Pulmonary artery endothelial cell (primary cell): ENCODE results near the gene KAT6B. TPM values are rescaled to one million over a fixed set of nuclear protein-coding genes. Genes with fewer than 3 reads are reported as not detected.
"Not testable (repeated sequence)": the region's sequence is repeated elsewhere in the genome, so short reads cannot be mapped to it uniquely, and the experiment has no call there.

Experiments used
- DNase-seq: peaks from one replicate; pipeline ENCODE4 v3.0.0-alpha.2; 2011; ENCODE audit warnings: low read depth, low spot score
- total RNA-seq: library from RNA; depleted of rRNA; stranded (reverse); fragments of >200 nt; gene quantifications from 2 replicates; pipeline ENCODE4 v1.2.3, GENCODE V29; 2014

Gene KAT6B
- total RNA-seq, 1 donor from 2014 or later = 10.0 TPM

DNA sequence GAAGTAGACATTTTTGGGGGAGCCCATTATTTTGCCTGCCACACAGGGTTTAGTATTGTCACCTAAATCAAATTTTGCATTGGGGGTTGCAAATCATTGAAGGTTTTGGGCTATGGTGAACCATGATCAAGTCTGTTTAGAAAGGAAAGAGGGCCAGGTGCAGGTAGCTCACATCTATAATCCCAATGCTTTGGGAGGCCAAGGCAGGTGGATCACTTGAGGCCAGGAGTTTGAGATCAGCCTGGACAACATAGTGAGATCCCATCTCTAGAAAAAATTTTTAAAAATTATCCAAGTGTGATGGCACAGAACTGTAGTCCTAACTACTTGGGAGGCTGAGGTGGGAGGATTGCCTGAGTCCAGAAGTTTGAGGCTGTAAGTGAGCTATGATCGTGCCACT lies 31.2 kb downstream of the KAT6B start:
- DNase-seq = no peak

DNA sequence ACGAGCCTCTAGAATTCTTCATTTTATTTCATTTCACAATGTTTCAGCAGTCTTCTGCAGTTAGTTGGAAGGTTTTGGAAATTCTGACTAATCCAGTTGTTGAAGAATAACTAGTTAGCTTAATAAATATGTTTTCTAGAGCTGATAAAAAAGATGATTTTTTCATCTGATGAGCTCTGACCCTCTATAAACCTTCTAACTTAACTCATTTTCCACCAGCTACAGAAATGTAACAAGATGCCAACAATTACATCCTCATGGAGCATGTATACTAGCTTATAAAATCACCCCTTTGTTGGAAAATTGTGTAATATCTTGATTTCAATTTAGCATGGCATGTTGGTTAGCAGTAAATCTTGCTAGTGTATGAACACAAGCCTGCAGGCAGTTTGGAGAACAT lies 33.1 kb downstream of the KAT6B start:
- DNase-seq = no peak

DNA sequence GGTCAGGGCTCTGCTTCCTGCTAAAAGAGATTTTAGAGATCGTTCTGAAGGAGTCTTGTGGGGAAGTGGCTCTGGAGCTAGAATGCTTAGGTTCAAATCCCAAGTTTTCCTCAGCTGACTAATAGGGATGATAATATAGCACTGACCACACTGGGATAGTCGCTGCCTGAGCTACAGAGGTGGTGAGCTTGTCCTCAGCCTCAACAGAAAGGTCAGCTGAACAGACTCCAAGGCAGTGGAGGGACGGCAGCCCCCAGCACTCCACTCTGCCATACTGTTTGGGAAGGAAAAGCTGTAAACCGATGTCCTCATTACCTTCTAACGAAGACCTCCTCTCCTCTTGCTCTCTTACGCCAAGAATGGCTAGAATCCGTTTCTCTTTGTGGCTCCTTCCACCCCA lies 36.2 kb downstream of the KAT6B start:
- DNase-seq = no peak

DNA sequence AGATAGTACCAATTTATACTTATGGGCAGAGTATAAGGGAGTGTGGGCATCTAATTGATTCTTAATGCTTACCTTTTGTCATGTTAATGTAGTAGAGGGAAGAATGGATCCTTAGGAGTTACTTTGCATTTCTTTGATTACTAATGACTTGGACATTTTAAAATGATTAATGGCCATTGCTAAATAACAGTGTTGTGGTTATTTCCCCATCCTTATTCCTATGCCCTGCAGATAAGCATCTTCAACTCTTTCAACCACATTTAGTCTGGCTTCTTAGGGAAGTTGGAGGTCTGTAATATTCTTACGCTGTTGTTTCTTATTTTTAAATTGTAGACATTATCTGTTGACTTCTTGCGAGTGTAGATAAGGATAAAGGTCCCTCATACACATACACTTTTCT lies 37.2 kb downstream of the KAT6B start:
- DNase-seq = no peak

DNA sequence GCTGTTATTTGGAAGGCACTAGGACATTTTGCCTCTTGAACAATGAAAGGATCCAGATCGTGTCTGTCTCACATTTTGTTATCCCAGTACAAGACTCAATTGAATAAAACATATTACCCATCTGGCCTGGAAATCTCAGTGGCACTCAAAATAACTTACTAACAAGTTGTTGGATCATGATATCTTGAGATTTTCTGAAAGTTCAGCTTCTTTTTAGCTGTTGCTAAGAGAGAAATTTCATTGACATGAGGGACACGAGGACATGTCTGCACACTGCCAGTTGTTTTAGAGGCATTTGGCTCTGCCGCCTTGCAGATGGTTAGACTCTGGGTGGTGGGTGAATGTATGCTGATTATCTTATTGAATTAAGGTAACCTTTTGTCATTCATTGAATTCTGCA lies 41.0 kb downstream of the KAT6B start:
- DNase-seq = no peak

DNA sequence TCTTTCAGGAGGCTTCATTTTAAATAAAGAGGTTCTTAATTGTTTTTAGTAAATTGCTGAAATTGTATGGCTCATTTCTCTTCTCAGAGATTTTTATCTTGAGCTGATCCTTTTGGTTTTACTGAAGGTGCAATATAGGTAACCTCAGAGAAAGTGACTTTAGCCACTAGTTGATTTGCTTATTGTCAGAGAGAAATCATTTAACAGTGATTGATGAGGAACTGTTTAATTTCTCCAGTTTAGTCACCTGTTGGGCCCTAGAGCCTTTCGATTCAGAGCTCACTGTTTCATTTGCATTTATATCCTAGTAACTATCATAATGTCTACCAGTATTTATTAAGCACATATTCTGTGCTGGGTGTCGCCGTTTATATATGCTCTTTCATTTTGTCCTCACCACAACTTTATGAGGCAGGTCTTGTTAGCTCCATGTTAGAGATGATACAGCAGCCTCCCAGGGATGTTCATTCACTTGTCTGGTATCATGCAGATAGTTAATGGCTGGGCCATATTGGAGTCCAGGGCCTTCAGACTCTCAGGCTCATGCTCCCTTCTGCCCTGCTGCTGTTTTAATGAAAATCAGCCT lies 42.1 kb downstream of the KAT6B start:
- DNase-seq = no peak

DNA sequence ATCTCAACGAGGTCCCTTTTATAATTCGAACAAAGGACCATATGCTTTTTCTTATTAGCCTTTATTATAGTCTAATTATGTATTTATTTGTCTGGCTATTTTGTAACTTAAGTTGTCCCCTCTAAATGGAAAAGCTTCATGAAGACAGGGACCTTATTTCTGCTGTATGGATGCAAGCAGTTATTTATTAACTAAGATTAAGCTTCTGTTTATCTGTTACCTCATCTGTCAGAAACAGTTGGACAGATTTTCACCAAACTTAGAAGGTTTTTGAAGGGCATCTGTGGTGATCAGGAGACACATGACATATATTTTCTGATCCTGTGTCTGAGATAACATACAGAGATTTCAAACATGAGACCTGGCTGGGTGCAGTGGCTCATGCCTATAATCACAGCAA lies 43.2 kb downstream of the KAT6B start:
- DNase-seq = no peak

DNA sequence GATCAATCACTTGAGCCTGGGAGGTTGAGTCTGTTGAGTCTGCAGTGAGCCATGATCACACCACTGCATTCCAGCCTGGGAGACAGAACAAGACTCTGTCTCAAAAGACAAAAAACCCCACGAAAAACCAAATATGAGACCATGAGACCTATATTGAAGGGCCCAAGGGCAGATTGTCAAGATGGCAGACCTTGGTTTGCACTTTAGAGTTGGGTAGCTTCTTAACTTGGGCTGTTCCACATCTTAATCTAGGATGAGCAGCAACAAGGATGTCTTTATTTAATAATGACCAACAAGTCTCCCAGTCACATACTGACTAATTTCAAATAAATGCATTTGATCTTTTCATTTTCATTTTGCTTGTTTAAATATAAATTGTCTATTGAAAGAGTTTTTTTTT lies 43.8 kb downstream of the KAT6B start:
- no peak for DNase-seq

DNA sequence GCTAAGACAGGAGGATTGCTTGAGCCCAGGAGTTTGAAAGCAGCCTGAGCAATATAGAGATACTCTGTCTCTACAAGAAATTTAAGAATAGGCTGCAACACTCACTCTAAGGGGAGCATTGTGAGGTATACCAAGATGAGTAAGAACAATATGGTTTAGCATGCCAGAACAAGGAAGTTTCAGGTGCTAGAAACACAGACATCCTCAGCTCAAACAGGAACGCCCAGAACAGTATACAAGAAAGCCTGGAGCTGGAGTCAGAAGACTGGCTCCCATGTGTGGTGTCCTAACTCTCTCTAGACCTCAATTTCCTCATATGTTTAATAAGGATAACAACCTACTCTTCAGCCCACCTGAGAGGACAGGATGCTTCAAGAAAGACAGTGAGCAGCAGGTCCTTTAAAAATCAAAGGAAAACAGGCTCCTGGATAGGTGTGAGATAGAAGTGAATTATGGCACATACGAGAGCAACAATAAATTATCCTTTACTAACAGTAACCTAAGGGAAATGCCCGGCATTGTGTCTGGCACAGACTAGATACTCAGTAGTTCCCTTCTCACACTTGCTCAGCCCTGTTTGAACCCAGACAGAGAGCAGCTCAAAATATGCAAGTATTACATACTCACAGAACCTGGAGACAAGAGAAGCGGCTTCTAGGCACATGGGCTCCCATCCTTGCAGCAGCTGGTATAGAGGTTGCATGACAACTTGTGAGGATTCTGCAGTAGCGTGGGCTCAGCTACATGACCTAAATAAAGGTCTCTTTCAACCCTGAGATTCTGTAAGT lies 45.4 kb downstream of the KAT6B start:
- no peak for DNase-seq

DNA sequence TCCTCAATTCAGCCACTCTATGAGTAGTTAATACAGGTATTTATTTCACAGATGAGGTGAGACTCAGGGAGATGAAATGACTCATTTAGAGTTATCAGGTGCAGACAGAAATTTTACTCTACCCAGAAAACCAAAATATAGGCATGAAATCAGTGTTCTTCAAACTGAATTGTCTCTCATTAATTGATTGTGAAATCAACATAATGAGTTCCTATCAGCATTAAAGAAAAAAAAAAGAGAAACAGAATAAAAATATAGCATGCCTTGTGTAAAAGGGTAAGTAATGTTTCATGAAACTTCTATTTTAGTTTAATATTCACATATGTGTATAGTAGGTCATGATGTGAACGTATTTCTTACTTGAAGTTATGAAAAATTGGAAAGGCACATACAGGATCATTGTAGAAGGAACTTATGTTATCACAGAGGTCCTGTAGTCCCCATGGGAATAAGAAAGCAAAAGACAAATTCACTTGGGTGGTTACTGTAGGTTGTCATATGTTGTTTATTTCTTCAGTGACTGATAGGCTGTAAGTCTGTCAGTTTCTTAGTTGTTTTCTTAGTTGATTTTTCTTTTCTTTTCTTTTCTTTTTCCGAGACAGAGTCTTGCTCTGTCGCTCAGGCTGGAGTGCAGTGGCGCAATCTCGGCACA lies 47.5 kb downstream of the KAT6B start:
- no peak for DNase-seq

DNA sequence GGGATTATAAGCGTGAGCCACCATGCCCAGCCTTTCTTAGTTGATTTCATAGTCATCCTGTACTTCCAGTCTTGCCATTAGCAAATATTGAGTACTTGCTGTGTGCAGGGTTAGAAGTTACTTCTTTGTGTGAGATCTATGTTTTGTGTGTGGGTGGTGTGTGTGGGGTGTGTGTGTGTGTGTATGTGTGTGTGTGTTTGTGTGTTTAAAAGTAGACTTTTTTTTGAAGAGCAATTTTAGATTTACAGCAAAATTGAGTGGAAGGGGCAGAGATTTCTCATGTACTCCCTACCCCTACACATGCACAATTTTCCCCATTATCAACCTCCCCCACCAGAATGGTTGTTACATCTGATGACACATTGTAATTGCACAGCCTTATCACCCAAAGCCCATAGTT lies 48.2 kb downstream of the KAT6B start:
- no peak for DNase-seq

DNA sequence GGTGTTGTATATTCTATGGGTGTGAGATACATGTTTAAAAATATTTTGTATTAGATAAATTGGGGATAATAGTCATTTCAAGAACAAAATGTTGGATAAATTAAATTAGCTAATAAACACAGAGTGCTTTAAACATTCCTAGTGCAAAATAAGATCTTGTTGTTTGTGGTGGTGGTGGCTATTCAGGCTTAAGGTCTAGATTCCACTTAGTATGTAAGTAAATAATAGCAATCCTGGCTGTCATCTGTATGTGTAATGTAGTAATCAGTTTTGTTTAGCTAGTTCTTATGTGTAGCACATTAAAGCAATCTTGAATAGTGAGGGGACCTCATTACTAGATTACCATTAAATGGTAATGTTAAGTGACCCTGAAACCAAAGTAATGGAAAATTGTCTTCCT lies 48.7 kb downstream of the KAT6B start:
- DNase-seq = no peak

DNA sequence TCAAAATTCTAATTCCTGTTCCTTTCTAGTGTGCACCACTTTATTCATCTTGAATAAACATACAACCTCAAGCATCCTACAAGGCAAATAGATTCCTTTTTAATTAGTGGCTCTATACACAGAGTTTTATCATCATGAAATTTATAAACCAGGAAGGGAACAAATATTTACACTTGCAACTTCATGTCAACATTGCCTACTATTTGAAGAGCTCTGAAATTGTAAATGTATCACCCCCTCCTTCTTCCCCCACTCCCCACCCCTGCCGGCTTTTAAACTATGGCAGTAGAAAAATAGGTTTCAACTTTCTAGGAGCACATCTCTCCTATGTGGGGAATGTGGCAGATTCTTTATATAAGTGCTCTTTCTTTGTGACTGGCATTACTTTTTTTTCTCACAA lies 49.6 kb downstream of the KAT6B start:
- DNase-seq = no peak

DNA sequence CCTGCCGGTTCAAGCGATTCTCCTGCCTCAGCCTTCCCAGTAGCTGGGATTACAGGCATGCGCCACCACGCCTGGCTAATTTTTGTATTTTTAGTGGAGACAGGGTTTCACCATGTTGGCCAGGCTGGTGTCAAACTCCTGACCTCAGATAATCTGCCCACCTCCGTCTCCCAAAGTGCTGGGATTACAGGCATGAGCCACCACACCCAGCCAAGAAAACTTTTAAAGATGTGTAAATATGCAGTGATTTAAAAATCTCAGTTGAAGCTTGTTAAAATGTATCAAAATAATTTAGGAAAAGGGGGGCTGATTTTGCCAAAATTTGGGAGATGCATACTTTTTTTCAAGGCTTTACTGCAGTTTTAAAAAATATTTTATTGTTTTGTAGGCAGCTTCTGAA lies 50.7 kb downstream of the KAT6B start:
- DNase-seq = not testable (repeated sequence)

DNA sequence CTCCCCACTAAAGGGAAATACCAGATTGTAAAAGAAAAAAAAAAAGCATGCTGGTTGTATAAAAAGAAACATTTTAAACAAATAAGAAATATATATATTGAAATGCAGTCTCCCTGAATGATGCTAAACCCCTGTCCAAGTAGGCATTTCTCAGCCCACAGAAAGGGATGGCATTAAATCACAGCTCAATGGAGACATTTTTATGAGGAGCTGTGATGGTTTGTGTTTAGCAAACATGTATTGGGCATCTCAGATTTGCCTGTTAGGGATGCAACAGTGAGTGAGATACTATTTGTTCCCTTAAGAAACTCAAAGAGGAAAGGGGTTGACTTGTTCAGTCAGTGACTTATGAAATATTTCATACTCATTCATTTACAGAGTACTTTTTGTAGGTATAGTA lies 51.5 kb downstream of the KAT6B start:
- DNase-seq = no peak

DNA sequence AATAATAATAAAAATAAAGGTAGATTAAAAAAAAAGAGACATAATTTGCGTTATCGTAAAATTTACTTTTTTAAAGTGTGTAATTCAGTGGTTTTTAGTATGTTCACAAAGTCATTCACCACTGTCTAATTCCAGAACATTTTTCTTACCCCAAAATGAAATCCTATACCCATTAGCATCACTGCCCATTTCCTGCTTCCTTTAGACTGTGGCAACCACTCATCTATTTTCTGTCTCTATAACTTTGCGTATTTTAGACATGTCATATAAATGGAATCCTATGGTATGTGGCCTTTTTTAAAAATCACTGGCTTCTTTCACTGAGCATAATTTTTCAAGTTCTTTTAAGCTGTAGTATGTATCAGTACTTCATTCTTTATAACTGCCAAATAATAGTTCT lies 53.6 kb downstream of the KAT6B start:
- DNase-seq = no peak

DNA sequence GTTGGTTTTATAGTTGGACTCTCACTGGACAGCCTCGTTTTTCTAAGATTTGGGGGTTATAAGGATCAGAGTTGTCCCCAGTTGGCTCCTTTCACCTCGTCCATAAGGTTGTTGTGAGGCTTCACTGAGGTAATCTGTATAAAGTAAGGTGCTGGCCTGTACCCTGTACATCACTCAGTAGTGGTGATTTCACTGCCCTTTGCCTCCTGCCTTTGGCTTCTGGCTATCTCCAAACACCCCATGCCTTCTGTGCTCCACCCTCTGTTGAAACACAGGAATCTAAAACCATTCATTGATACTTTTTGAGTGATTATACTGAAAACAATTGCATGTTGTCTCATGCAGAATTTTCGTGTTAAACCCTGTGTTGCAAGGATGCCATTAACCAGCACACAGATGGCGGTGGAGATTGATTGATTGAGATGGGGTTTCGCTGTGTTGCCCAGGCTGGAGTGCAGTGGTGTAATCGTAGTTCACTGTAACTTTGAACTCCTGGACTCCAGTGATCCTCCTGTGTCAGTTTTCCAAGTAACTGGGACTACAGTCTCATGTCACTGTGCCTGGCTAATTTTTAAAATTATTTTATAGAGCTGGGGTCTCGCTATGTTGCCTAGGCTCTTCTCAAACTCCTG lies 55.0 kb downstream of the KAT6B start:
- no peak for DNase-seq

DNA sequence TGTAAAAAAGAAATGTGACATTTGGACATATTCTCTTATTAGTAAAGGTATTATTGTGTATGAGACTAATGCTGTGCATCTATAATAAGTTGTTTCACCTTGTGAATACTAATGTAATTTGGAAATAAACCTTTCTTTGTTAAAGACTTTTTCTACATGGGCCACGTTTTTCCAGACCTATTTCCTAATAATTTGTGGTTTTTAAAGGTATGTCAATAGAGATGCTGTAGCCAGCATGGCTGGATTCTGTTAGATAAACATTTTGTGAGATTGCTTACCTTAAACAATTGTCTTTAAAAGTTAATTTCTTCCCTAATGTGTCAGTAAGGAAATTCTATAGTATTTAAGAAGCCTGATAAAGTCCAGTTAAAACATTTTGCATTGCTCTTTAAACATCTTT lies 56.0 kb downstream of the KAT6B start:
- no peak for DNase-seq

DNA sequence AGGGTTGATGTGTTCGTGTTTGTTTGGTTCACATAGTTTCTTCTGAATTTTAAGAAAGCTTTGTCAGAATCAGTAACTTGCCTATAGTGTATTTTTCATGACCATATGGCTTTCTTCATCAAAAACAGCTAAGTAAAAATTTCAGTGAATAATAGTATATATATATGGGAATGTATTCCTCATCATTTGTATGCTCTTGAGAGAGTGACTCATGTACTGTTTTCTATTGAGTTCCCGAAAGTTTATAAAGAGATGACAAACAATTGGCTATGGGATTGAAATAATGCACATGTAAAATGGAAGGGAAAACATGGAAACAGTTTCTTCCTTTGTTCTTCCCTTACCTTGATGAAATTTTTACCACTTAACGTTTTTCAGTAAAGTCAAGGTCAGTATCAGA lies 56.4 kb downstream of the KAT6B start:
- DNase-seq = no peak

DNA sequence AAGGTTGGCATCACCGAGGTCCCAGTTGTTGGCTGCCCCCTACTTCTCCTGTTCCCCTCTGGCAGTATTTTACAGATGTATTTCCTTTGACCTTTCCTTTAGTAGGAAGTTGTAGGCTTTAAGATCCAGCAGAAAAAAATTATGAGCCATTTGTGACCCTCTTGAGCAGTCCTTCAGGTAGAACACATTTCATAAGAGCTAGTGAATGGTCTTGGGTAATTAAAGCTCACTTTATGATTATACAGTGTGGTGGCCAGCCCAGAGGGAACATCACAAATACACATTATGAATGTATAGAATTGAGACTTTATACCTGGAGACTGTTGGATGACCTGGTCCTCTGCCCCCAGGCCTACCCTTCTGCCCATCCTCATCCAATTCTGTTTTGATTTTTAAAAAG lies 57.0 kb downstream of the KAT6B start:
- no peak for DNase-seq

DNA sequence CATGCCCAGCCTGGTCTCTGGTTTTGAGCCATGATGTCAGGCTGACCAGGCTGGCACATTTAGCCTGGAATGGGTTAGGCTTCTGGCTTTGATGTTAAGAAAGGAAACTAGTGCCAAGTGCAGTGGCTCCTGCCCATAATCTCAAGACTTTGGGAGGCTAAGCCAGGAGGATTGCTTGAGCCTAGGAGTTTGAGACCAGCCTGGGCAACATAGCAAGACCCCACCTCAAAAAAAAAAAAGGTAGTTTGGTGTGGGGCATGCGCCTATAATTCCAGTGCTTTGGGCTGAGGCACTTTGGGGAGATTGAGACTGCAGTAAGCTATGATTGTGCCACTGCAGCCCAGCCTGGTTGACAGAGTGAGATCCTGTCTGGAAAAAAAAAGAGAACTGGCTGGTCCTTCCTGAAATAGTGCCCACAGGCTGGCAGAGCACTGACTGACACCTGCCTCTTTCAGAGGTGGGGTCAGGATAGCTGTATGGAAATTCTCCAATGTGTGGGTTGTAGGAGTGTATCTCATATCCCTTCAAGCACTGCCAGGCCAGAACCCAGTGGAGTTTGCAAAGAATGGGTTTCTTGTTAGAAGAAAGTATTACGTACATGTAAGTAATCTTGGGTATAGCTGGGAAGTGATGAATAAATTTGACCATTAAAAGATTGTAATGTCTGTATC lies 61.3 kb downstream of the KAT6B start:
- DNase-seq = no peak
